ENCODE results near the gene LMF2.
A peak's percentile ranks its signal among the peaks of the same experiment; 100 is the strongest.

The LMF2 gene

DNA sequence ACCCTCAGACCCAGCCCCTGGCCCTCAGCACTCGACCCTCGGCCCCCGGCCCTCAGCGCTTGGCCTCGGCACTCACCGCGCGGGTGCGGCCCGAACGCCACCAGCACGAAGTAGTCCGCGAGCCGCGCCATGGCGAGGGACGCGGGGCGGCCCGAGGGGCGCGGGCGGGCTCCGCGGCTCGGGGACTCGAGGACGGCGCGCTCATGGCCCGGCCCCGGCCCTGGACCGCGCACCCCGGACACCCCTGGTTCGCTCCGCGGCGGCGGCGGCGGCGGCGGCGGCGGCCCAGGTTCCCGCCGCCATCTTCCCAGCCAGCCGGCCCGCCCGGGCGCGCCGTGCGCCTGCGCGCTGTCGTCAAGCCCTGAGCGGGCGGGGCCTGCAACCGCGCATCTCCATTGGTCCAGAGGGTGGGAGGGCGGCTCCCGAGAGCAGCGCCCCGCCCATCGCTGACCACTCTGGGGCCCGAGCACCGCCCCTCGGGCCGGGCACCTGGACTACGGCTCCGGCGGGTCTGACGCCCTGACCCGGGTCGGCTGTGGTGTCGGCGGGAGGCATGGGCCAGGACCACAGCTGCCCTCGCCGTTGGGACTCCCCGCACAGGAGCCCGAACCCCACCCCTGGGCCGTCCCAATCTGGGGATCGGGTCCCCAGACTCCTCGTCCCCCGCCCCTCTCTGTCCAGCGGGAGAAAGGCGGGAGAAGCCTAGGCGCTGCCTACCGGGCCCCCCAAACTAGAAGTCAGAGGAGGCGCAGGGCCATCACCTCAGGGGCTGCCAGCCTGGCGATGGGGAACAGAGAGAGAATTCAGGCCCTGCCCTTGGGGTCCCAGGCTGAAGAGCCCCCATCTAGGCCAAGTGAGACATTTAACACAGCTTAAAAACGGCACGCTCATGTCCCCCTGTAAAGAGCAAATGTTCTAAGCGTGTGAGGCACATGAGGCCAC, 32.5 kb downstream of the LMF2 start, which contains the start of gene SBF1:
Gene SBF1 (minus strand): TSS at position 326 of the 942 bp plus-strand sequence. CDS start 195 bp downstream, at position 131.
- Histone ChIP-seq H3K27me3 (ENCODE audit: control insufficient read depth, insufficient read depth, low read length) (peaks cover 6% of the 10 kb centered on the region), H3K9ac (ENCODE audit: low read depth, low read length) (peak within 1 kb of the TSS; percentile 51; the same call in 1 of the 2 replicates), H3K9me3 (ENCODE audit: control insufficient read depth, insufficient read depth, low read length) (no peaks in the 10 kb centered on the region), H3K4me1 (ENCODE audit: control insufficient read depth, insufficient read depth, low read length) (peaks cover 14% of the 10 kb centered on the region), H3K27ac (ENCODE audit: low read depth, low read length) (peak within 1 kb of the TSS; percentile 20), H3K4me3 (ENCODE audit: low read depth, low read length) (peak within 1 kb of the TSS; percentile 75), H3K36me3 (ENCODE audit: control insufficient read depth, insufficient read depth, low read length) (no peaks in the 10 kb centered on the region)

DNA sequence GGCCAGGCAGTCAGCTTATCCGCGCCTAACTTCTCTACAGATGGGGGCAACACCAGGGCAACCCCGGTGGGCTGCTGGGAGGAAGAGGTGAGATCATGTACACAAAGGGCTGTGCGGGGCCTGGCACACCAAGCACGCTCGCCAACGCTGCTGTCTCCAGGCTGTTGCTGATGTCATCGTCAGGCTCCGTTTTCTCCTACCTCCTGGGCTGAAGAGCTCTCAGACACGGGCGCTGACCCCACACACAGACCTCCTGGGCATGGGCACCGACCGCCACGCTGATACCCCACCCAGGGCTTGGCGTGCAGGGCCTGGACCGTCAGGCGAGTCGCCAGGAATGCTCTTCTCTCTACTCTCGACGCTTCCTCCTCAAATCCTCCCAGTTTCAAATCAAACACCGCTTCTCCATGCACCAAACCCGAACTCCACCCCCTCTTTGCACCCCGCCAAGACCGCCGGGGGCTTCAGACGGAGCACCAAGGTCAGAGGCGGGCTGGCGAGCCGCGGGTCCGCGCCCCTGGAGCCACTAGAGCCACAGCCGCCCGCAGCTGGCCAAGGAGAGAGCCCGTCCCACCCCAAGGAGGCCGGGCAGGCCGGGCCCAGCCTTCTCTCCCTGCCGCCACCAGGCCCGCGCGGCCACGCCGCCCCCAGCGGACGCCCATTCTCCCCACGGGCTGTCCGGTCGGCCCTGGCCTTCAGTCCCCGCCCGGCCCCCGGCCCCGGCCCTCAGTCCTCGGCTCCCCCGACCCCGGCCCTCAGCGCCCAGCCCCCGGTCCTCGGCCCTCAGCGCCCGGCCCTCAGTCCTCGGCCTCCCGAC, 33.4 kb downstream of the LMF2 start:
- H3K4me1 ChIP-seq (ENCODE audit: control insufficient read depth, insufficient read depth, low read length): peaks cover 15% of the 10 kb centered on the region
- peak overlapping the region; percentile 75 for H3K4me3 ChIP-seq (ENCODE audit: low read depth, low read length)
- no peaks in the 10 kb centered on the region for H3K36me3 ChIP-seq (ENCODE audit: control insufficient read depth, insufficient read depth, low read length)
- H3K9ac ChIP-seq (ENCODE audit: low read depth, low read length): peak overlapping the region; percentile 51; the same call in 1 of the 2 replicates
- H3K9me3 ChIP-seq (ENCODE audit: control insufficient read depth, insufficient read depth, low read length): no peaks in the 10 kb centered on the region
- no peak overlapping the region for H3K27ac ChIP-seq (ENCODE audit: low read depth, low read length)
- H3K27me3 ChIP-seq (ENCODE audit: control insufficient read depth, insufficient read depth, low read length): no peaks in the 10 kb centered on the region

- Histone ChIP-seq H3K9ac (ENCODE audit: low read depth, low read length) (no peak overlapping the region), H3K27ac (ENCODE audit: low read depth, low read length) (no peak overlapping the region), H3K4me3 (ENCODE audit: low read depth, low read length) (0 out of 2 replicates have a peak overlapping the region, but pooled peaks have one; percentile 75), H3K4me1 (ENCODE audit: control insufficient read depth, insufficient read depth, low read length) (peaks cover 15% of the 10 kb centered on the region), H3K27me3 (ENCODE audit: control insufficient read depth, insufficient read depth, low read length) (no peaks in the 10 kb centered on the region), H3K9me3 (ENCODE audit: control insufficient read depth, insufficient read depth, low read length) (no peaks in the 10 kb centered on the region), H3K36me3 (ENCODE audit: control insufficient read depth, insufficient read depth, low read length) (no peaks in the 10 kb centered on the region)
These were observed 34.4 kb downstream of the LMF2 start for GRCh38 chr22:50473088-50473487.

DNA sequence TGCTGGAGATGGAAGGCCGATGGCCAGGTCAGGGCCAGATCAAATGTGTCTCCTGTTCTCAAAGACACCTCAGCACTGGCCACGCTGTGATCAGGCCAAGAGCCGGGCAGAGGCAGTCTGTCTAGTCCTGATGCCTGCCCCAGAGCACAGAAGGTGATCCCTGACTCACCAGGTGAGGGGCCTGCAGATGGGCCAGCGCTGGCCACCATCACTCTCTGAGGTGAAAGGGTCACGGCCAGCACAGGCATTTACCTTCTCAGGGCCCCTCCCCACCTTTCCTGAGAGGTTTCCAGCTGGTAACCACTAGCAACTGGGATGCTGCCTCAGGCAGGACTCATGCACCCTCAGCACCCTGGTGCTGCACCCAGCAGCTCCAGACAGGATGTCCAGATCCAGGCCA, 35.5 kb downstream of the LMF2 start:
- Histone ChIP-seq H3K27me3 (ENCODE audit: control insufficient read depth, insufficient read depth, low read length) (no peaks in the 10 kb centered on the region), H3K36me3 (ENCODE audit: control insufficient read depth, insufficient read depth, low read length) (peaks cover 5% of the 10 kb centered on the region), H3K4me3 (ENCODE audit: low read depth, low read length) (no peak overlapping the region), H3K9ac (ENCODE audit: low read depth, low read length) (no peak overlapping the region), H3K9me3 (ENCODE audit: control insufficient read depth, insufficient read depth, low read length) (no peaks in the 10 kb centered on the region), H3K27ac (ENCODE audit: low read depth, low read length) (no peak overlapping the region), H3K4me1 (ENCODE audit: control insufficient read depth, insufficient read depth, low read length) (peaks cover 15% of the 10 kb centered on the region)

- Histone ChIP-seq H3K27ac (ENCODE audit: low read depth, low read length) (no peak overlapping the region), H3K4me3 (ENCODE audit: low read depth, low read length) (no peak overlapping the region), H3K9me3 (ENCODE audit: control insufficient read depth, insufficient read depth, low read length) (no peaks in the 10 kb centered on the region), H3K9ac (ENCODE audit: low read depth, low read length) (no peak overlapping the region), H3K27me3 (ENCODE audit: control insufficient read depth, insufficient read depth, low read length) (no peaks in the 10 kb centered on the region), H3K4me1 (ENCODE audit: control insufficient read depth, insufficient read depth, low read length) (peaks cover 15% of the 10 kb centered on the region), H3K36me3 (ENCODE audit: control insufficient read depth, insufficient read depth, low read length) (peaks cover 12% of the 10 kb centered on the region)
These were observed 36.2 kb downstream of the LMF2 start for GRCh38 chr22:50471197-50471847.

DNA sequence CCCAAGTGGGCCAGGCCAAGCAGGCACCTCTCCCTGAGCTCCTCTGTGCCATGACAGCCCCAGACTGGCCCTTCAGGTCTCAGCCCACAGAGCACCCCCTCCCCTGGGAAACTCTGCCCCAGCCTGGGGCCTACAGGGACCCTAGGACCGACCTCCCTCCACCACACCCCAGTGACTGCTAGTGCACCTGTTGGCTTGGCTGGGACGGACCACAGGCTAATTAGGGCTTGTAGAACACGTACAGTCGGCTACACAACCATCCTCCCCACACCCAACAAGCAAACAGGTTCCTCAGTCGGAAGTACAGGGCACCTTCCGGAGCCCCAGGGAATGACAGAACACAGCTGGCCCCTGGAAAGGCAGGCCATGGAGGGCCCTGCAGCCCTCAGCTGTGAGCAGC, 37.0 kb downstream of the LMF2 start:
- peaks cover 13% of the 10 kb centered on the region for H3K4me1 ChIP-seq (ENCODE audit: control insufficient read depth, insufficient read depth, low read length)
- no peaks in the 10 kb centered on the region for H3K9me3 ChIP-seq (ENCODE audit: control insufficient read depth, insufficient read depth, low read length)
- H3K9ac ChIP-seq (ENCODE audit: low read depth, low read length): no peak overlapping the region
- no peak overlapping the region for H3K27ac ChIP-seq (ENCODE audit: low read depth, low read length)
- no peak overlapping the region for H3K4me3 ChIP-seq (ENCODE audit: low read depth, low read length)
- no peaks in the 10 kb centered on the region for H3K27me3 ChIP-seq (ENCODE audit: control insufficient read depth, insufficient read depth, low read length)
- peaks cover 20% of the 10 kb centered on the region for H3K36me3 ChIP-seq (ENCODE audit: control insufficient read depth, insufficient read depth, low read length)

- Histone ChIP-seq H3K4me3 (ENCODE audit: low read depth, low read length) (no peak overlapping the region), H3K27me3 (ENCODE audit: control insufficient read depth, insufficient read depth, low read length) (no peaks in the 10 kb centered on the region), H3K4me1 (ENCODE audit: control insufficient read depth, insufficient read depth, low read length) (peaks cover 11% of the 10 kb centered on the region), H3K9me3 (ENCODE audit: control insufficient read depth, insufficient read depth, low read length) (no peaks in the 10 kb centered on the region), H3K36me3 (ENCODE audit: control insufficient read depth, insufficient read depth, low read length) (peaks cover 27% of the 10 kb centered on the region), H3K9ac (ENCODE audit: low read depth, low read length) (0 out of 2 replicates have a peak overlapping the region, but pooled peaks have one; percentile 23), H3K27ac (ENCODE audit: low read depth, low read length) (peak overlapping the region; percentile 45)
These were observed 37.9 kb downstream of the LMF2 start for GRCh38 chr22:50469377-50470305.

DNA sequence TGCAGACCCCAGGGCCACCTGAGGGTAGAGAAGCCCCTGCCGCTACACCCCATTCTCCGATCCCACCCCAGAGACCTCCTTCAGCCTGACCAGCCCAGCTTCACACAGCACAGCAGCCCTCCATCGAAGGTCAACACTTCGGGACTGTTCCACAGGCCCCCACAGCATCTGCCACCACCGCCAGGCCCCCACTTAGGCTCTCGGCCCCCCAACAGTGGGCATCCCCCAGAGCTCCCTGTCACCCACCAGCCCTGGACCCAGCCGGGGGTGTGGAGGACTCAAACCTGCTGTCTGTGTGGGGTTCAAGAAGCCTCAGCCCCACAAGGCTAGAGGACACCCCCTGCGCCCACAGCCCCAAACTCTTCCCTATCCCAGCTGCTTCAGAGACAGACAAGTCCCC, 38.9 kb downstream of the LMF2 start:
- Histone ChIP-seq H3K27me3 (ENCODE audit: control insufficient read depth, insufficient read depth, low read length) (no peaks in the 10 kb centered on the region), H3K36me3 (ENCODE audit: control insufficient read depth, insufficient read depth, low read length) (peaks cover 37% of the 10 kb centered on the region), H3K4me1 (ENCODE audit: control insufficient read depth, insufficient read depth, low read length) (peaks cover 8% of the 10 kb centered on the region), H3K4me3 (ENCODE audit: low read depth, low read length) (no peak overlapping the region), H3K9me3 (ENCODE audit: control insufficient read depth, insufficient read depth, low read length) (no peaks in the 10 kb centered on the region), H3K27ac (ENCODE audit: low read depth, low read length) (no peak overlapping the region), H3K9ac (ENCODE audit: low read depth, low read length) (no peak overlapping the region)

GRCh38 chr22:50467773-50468440, 39.6 kb downstream of the LMF2 start:
- no peaks in the 10 kb centered on the region for H3K9me3 ChIP-seq (ENCODE audit: control insufficient read depth, insufficient read depth, low read length)
- no peak overlapping the region for H3K9ac ChIP-seq (ENCODE audit: low read depth, low read length)
- H3K4me3 ChIP-seq (ENCODE audit: low read depth, low read length): no peak overlapping the region
- no peaks in the 10 kb centered on the region for H3K27me3 ChIP-seq (ENCODE audit: control insufficient read depth, insufficient read depth, low read length)
- peaks cover 45% of the 10 kb centered on the region for H3K36me3 ChIP-seq (ENCODE audit: control insufficient read depth, insufficient read depth, low read length)
- H3K27ac ChIP-seq (ENCODE audit: low read depth, low read length): no peak overlapping the region
- H3K4me1 ChIP-seq (ENCODE audit: control insufficient read depth, insufficient read depth, low read length): peaks cover 6% of the 10 kb centered on the region

Measured in HUES48 (cell line).